ENCODE results near the gene PPM1E. TPM values are rescaled to one million over a fixed set of nuclear protein-coding genes. Genes with fewer than 3 reads are reported as not detected.
A peak's percentile ranks its signal among the peaks of the same experiment; 100 is the strongest.

PPM1E gene
- polyA plus RNA-seq, 3 donors, result not detected

GRCh38 chr17:58936295-58936694 lies 180.6 kb downstream of the PPM1E start:
- WGBS (ENCODE audit: insufficient coverage), result 17% methylated on average over 1 of the region's 3 CpGs
- Histone ChIP-seq H3K27ac (ENCODE audit: low read depth in 1 of 2, low read length in 2 of 2) (no peak overlapping the region), H3K9ac (ENCODE audit: insufficient read depth, low read length, poor library complexity, severe bottlenecking) (no peak overlapping the region), H3K79me2 (ENCODE audit: insufficient read depth, low read length) (no peaks in the 10 kb centered on the region), H4K20me1 (ENCODE audit: insufficient read depth, low read length) (no peaks in the 10 kb centered on the region), H3K4me1 (ENCODE audit: control insufficient read depth in 1 of 2, insufficient read depth in 2 of 2, low read length in 2 of 2) (no peaks in the 10 kb centered on the region), H3K4me2 (replicated peaks; ENCODE audit: extremely low read depth, low read length, poor library complexity, severe bottlenecking) (no peak overlapping the region), H3K9me3 (replicated peaks in 1 of 2; ENCODE audit: control insufficient read depth in 1 of 2, insufficient read depth in 1 of 2, low read length in 2 of 2) (no peaks in the 10 kb centered on the region), H2AFZ (ENCODE audit: insufficient read depth, low read depth, low read length, poor library complexity, severe bottlenecking) (no peak overlapping the region), H3K4me3 (replicated peaks in 1 of 3; ENCODE audit: low read depth in 2 of 3, low read length in 3 of 3) (no peak overlapping the region), H3K27me3 (ENCODE audit: control insufficient read depth in 2 of 2, insufficient read depth in 2 of 2, low read length in 2 of 2) (no peaks in the 10 kb centered on the region), H3K36me3 (replicated peaks in 1 of 2; ENCODE audit: control insufficient read depth in 1 of 2, insufficient read depth in 2 of 2, low read length in 2 of 2) (no peaks in the 10 kb centered on the region)
- H3K4me3 Mint-ChIP-seq, result no peak overlapping the region
- H3K36me3 Mint-ChIP-seq, result no peaks in the 10 kb centered on the region
- intact Hi-C loops (cut with micrococcal nuclease), result no loop called here
- no peak for TF ChIP-seq CTCF (IDR thresholded peaks at IDR 0.05)
- H3K9me3 Mint-ChIP-seq, result peaks cover 0 to 2% (median 0%) of the 10 kb centered on the region in 7 donors
- peaks cover 0 to 5% (median 4%) of the 10 kb centered on the region in 3 donors for H3K27me3 Mint-ChIP-seq (ENCODE audit: low read depth in 3 of 3)
- no peak for DNase-seq
- no peak overlapping the region for H3K27ac Mint-ChIP-seq
- no peaks in the 10 kb centered on the region for H3K4me1 Mint-ChIP-seq

- H3K4me3 ChIP-seq (replicated peaks in 1 of 3; ENCODE audit: low read depth in 2 of 3, low read length in 3 of 3), result no peak overlapping the region
- peaks cover 38% of the 10 kb centered on the region for H3K4me1 Mint-ChIP-seq
- no peak overlapping the region for H2AFZ ChIP-seq (ENCODE audit: insufficient read depth, low read depth, low read length, poor library complexity, severe bottlenecking)
- peaks cover 6 to 11% (median 6%) of the 10 kb centered on the region in 7 donors for H3K9me3 Mint-ChIP-seq
- peak in 1 of 3 donors; percentile 15 for DNase-seq
- H3K9ac ChIP-seq (ENCODE audit: insufficient read depth, low read length, poor library complexity, severe bottlenecking), result no peak overlapping the region
- no peaks in the 10 kb centered on the region for H3K79me2 ChIP-seq (ENCODE audit: insufficient read depth, low read length)
- H3K36me3 ChIP-seq (replicated peaks in 1 of 2; ENCODE audit: control insufficient read depth in 1 of 2, insufficient read depth in 2 of 2, low read length in 2 of 2), result no peaks in the 10 kb centered on the region
- H3K27me3 ChIP-seq (ENCODE audit: control insufficient read depth in 2 of 2, insufficient read depth in 2 of 2, low read length in 2 of 2), result no peaks in the 10 kb centered on the region
- no peak for TF ChIP-seq CTCF (IDR thresholded peaks at IDR 0.05)
- peaks cover 0 to 4% of the 10 kb centered on the region in 2 donors for H3K9me3 ChIP-seq (replicated peaks in 1 of 2; ENCODE audit: control insufficient read depth in 1 of 2, insufficient read depth in 1 of 2, low read length in 2 of 2)
- H4K20me1 ChIP-seq (ENCODE audit: insufficient read depth, low read length), result no peaks in the 10 kb centered on the region
- H3K27me3 Mint-ChIP-seq (ENCODE audit: low read depth in 3 of 3), result peaks cover 0 to 3% (median 0%) of the 10 kb centered on the region in 3 donors
- H3K4me2 ChIP-seq (replicated peaks; ENCODE audit: extremely low read depth, low read length, poor library complexity, severe bottlenecking), result no peak overlapping the region
- H3K4me3 Mint-ChIP-seq, result no peak overlapping the region
- peak overlapping the region in 6 of 7 donors; percentile 62 to 92 (median 84) for H3K27ac Mint-ChIP-seq
- peaks cover 7 to 8% of the 10 kb centered on the region in 2 donors for H3K36me3 Mint-ChIP-seq
- H3K27ac ChIP-seq (ENCODE audit: low read depth in 1 of 2, low read length in 2 of 2), result peak overlapping the region in 1 of 2 donors; percentile 82
- peaks cover 31 to 52% of the 10 kb centered on the region in 2 donors for H3K4me1 ChIP-seq (ENCODE audit: control insufficient read depth in 1 of 2, insufficient read depth in 2 of 2, low read length in 2 of 2)
- WGBS (ENCODE audit: insufficient coverage), result no CpG with 5 or more reads among the region's 2 CpGs
- intact Hi-C loops (cut with micrococcal nuclease), result loop anchor here in 1 of 2 donors (10.0 kb wide), 1 partner anchor 51 kb away; no protein-coding TSS in a partner anchor
These were observed 188.5 kb downstream of the PPM1E start for GRCh38 chr17:58944166-58944565.

All from CD14-positive monocyte (primary cell).